Suprapubic skin (tissue), 4 donors: Measurements from ENCODE around the gene ACTL8.

Experiments used
- EP300 ChIP-seq: sonication (generic); formaldehyde crosslinking; IDR thresholded peaks from one replicate; pipeline ENCODE4 v1.6.1; 2017; ENCODE audit warnings: antibody characterized with exemption
- POLR2A ChIP-seq, 2 donors: fragments of 450-650 bp; IDR thresholded peaks; one replicate each; pipeline ENCODE4 v1.6.1; 2017; ENCODE audit warnings: antibody characterized with exemption in 2 of 2, mild to moderate bottlenecking in 2 of 2, moderate library complexity in 2 of 2
- POLR2AphosphoS5 ChIP-seq, 3 donors: sonication (generic); formaldehyde crosslinking; IDR thresholded peaks; one replicate each; pipeline ENCODE4 v1.6.1; 2017; ENCODE audit warnings: antibody characterized with exemption in 3 of 3
- TF ChIP-seq, protein P1 (sequence below), 2 donors: fragments of 200-600 bp in 1 of 2; fragments of 450-650 bp in 1 of 2; sonication (generic) in 1 of 2; IDR thresholded peaks; one replicate each; pipeline ENCODE4 v1.5.1; 2016 to 2019; ENCODE audit warnings: antibody characterized with exemption in 2 of 2, mild to moderate bottlenecking in 1 of 2, moderate library complexity in 1 of 2

DNA sequence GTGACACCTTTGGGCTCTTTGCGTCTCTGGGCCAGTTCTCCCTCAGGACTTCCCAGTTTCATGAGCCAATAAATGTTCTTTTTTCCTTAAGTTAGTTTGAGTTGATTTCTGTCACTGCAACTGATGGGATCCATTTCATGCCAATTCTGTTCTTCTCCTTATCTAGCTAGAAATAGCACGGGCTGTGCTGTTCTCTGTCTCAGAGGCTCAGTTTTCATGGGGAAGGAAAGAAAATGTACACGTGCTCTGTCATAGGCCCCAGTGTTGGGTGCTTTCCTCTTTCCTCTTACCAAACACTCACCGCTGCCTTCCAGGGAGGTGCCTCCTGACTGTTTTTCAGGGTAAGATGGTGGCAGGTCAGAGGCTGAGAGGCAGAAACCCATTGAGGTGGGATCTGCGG, 43.2 kb upstream of the ACTL8 start:
- TF ChIP-seq, protein P1, sequence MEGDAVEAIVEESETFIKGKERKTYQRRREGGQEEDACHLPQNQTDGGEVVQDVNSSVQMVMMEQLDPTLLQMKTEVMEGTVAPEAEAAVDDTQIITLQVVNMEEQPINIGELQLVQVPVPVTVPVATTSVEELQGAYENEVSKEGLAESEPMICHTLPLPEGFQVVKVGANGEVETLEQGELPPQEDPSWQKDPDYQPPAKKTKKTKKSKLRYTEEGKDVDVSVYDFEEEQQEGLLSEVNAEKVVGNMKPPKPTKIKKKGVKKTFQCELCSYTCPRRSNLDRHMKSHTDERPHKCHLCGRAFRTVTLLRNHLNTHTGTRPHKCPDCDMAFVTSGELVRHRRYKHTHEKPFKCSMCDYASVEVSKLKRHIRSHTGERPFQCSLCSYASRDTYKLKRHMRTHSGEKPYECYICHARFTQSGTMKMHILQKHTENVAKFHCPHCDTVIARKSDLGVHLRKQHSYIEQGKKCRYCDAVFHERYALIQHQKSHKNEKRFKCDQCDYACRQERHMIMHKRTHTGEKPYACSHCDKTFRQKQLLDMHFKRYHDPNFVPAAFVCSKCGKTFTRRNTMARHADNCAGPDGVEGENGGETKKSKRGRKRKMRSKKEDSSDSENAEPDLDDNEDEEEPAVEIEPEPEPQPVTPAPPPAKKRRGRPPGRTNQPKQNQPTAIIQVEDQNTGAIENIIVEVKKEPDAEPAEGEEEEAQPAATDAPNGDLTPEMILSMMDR (IDR thresholded peaks at IDR 0.05) = no peak
- TF ChIP-seq EP300 = no peak
- no peak for TF ChIP-seq POLR2AphosphoS5 (IDR thresholded peaks at IDR 0.05)
- TF ChIP-seq POLR2A (IDR thresholded peaks at IDR 0.05) = no peak
